HepG2 (cell line): ENCODE results near the gene BMP6. TPM values are rescaled to one million over a fixed set of nuclear protein-coding genes. Genes with fewer than 3 reads are reported as not detected.

Experiments
- ATM ChIP-seq: fragments of 450-650 bp; IDR thresholded peaks from 2 replicates; pipeline ENCODE4 v1.7.1; 2017; ENCODE audit warnings: mild to moderate bottlenecking, borderline replicate concordance
- BCLAF1 ChIP-seq: fragments of 450-650 bp; IDR thresholded peaks from 2 replicates; pipeline ENCODE4 v1.6.1; 2017; ENCODE audit warnings: mild to moderate bottlenecking
- BORCS8-MEF2B ChIP-seq: sonication (generic); formaldehyde crosslinking; IDR thresholded peaks from 2 replicates; pipeline ENCODE4 v1.8.0; 2022; ENCODE audit warnings: mild to moderate bottlenecking, missing genetic modification reagents
- CBX1 ChIP-seq: IDR thresholded peaks from one replicate; pipeline ENCODE4 v1.6.1; 2016; ENCODE audit warnings: antibody characterized with exemption, low read depth
- ELK4 ChIP-seq: sonication (generic); formaldehyde crosslinking; IDR thresholded peaks from 2 replicates; pipeline ENCODE4 v1.9.0; 2021; ENCODE audit warnings: missing genetic modification reagents, borderline replicate concordance
- GLI4 ChIP-seq: sonication (generic); formaldehyde crosslinking; IDR thresholded peaks from 2 replicates; pipeline ENCODE4 v1.5.1; 2020; ENCODE audit warnings: missing genetic modification reagents, mild to moderate bottlenecking, moderate library complexity, borderline replicate concordance
- HMG20A ChIP-seq: IDR thresholded peaks from 2 replicates; pipeline ENCODE4 v1.6.1; 2016; ENCODE audit warnings: borderline replicate concordance
- JUN ChIP-seq: sonication (generic); formaldehyde crosslinking; IDR thresholded peaks from 2 replicates; pipeline ENCODE4 v1.4.0; 2020; ENCODE audit warnings: mild to moderate bottlenecking, missing genetic modification reagents
- MIER2 ChIP-seq: IDR thresholded peaks from 2 replicates; pipeline ENCODE4 v1.6.1; 2016; ENCODE audit warnings: missing biosample characterization, missing genetic modification reagents
- MNT ChIP-seq: fragments of 450-650 bp; IDR thresholded peaks from 2 replicates; pipeline ENCODE4 v1.6.1; 2016
- MTA1 ChIP-seq: sonication (generic); formaldehyde crosslinking; IDR thresholded peaks from 2 replicates; pipeline ENCODE4 v1.4.0; 2020; ENCODE audit warnings: missing genetic modification reagents, mild to moderate bottlenecking, borderline replicate concordance
- MYC ChIP-seq: sonication (generic); formaldehyde crosslinking; IDR thresholded peaks from 2 replicates; pipeline ENCODE4 v1.9.0; 2021; ENCODE audit warnings: missing genetic modification reagents, borderline replicate concordance
- RFX5 ChIP-seq: IDR thresholded peaks from 2 replicates; pipeline ENCODE4 v1.6.1; 2011; ENCODE audit warnings: low read depth, low read length, improper control_type of control experiment
- SAP130 ChIP-seq: IDR thresholded peaks from 2 replicates; pipeline ENCODE4 v1.6.1; 2016; ENCODE audit warnings: low read depth
- SIN3B ChIP-seq: fragments of 150-350 bp; IDR thresholded peaks from 2 replicates; pipeline ENCODE4 v1.6.1; 2014; ENCODE audit warnings: low read length
- SRSF1 ChIP-seq: fragments of 200-400 bp; formaldehyde crosslinking; optimal IDR thresholded peaks from 2 replicates; pipeline ENCODE3; 2017; ENCODE audit warnings: mild to moderate bottlenecking, low read depth, low read length, moderate library complexity
- TOPORS ChIP-seq: sonication (generic); formaldehyde crosslinking; IDR thresholded peaks from 2 replicates; pipeline ENCODE4 v1.8.0; 2023; ENCODE audit warnings: mild to moderate bottlenecking, missing genetic modification reagents
- ZBTB38 ChIP-seq: sonication (generic); formaldehyde crosslinking; IDR thresholded peaks from 2 replicates; pipeline ENCODE4 v1.5.1; 2020; ENCODE audit warnings: mild to moderate bottlenecking, missing genetic modification reagents
- ZBTB7B ChIP-seq: sonication (generic); formaldehyde crosslinking; IDR thresholded peaks from 2 replicates; pipeline ENCODE4 v1.4.0; 2020; ENCODE audit warnings: missing genetic modification reagents
- ZEB1 ChIP-seq: IDR thresholded peaks from 2 replicates; pipeline ENCODE4 v1.6.1; 2012; ENCODE audit warnings: mild to moderate bottlenecking, low read depth, inconsistent platforms; ENCODE audit not compliant: insufficient replicate concordance
- ZFP36L1 ChIP-seq: sonication (generic); formaldehyde crosslinking; IDR thresholded peaks from 2 replicates; pipeline ENCODE4 v1.8.0; 2022; ENCODE audit warnings: mild to moderate bottlenecking, missing genetic modification reagents, moderate library complexity
- ZNF121 ChIP-seq: sonication (generic); formaldehyde crosslinking; IDR thresholded peaks from 2 replicates; pipeline ENCODE4 v1.5.0; 2020; ENCODE audit warnings: mild to moderate bottlenecking, missing genetic modification reagents
- ZNF207 ChIP-seq: fragments of 450-650 bp; IDR thresholded peaks from 2 replicates; pipeline ENCODE4 v1.6.1; 2016; ENCODE audit warnings: antibody characterized with exemption, borderline replicate concordance
- ZNF224 ChIP-seq: sonication (generic); formaldehyde crosslinking; IDR thresholded peaks from 2 replicates; pipeline ENCODE4 v1.5.0; 2020; ENCODE audit warnings: mild to moderate bottlenecking, missing genetic modification reagents
- ZNF260 ChIP-seq: sonication (generic); formaldehyde crosslinking; IDR thresholded peaks from 2 replicates; pipeline ENCODE4 v1.4.0; 2020; ENCODE audit warnings: missing genetic modification reagents, low read depth, mild to moderate bottlenecking, borderline replicate concordance
- ZNF577 ChIP-seq: sonication (generic); formaldehyde crosslinking; IDR thresholded peaks from 2 replicates; pipeline ENCODE4 v1.4.0; 2020; ENCODE audit warnings: mild to moderate bottlenecking, low read depth, missing genetic modification reagents, borderline replicate concordance
- ZNF768 ChIP-seq: sonication (generic); formaldehyde crosslinking; IDR thresholded peaks from 2 replicates; pipeline ENCODE4 v1.4.0; 2020; ENCODE audit warnings: missing genetic modification reagents
- ZSCAN29 ChIP-seq: sonication (generic); formaldehyde crosslinking; conservative IDR thresholded peaks from 2 replicates; pipeline ENCODE4 v1.4.0; 2020; ENCODE audit warnings: mild to moderate bottlenecking, missing genetic modification reagents
- polyA plus RNA-seq, 8 experiments: library from polyadenylated mRNA; depleted of rRNA in 3 of 8; stranded (reverse) in 7 of 8; unstranded in 1 of 8; fragments of >200 nt; fragmentation: Illumina TruSeq in 4 of 8; extraction: Trizol in 4 of 8; gene quantifications; 2 replicates each; pipeline versions ENCODE4 v1.2.1 to v1.2.3, GENCODE V29; 2011 to 2016; ENCODE audit warnings: low read depth in 4 of 8, missing spikeins in 1 of 8, mixed read lengths in 1 of 8; ENCODE audit not compliant: insufficient read depth in 1 of 8
- total RNA-seq, 5 experiments: library from RNA; depleted of rRNA; stranded (reverse); fragments of >200 nt; fragmentation: Illumina TruSeq; extraction: Trizol; gene quantifications; 2 replicates each; pipeline ENCODE4 v1.2.3, GENCODE V29; 2016; ENCODE audit warnings: low read depth in 1 of 5

The BMP6 gene
- total and polyA plus RNA-seq, 2 of the 13 experiments (the other 11 are each of a cell fraction or from before 2014, with no cell fraction given), result 0.09 to 0.18 TPM

GRCh38 chr6:7910654-7911344 lies 184.9 kb downstream of the BMP6 start, which contains the start of gene TXNDC5 (continued):
- TF ChIP-seq MTA1 (CRISPR knock-in tag) (no peak), ZSCAN29 (no peak), ZEB1 (no peak), ZFP36L1 (CRISPR knock-in tag) (no peak), CBX1 (no peak), ZBTB38 (CRISPR knock-in tag) (peak; percentile 67), GLI4 (CRISPR knock-in tag) (no peak), TOPORS (no peak), BORCS8-MEF2B (CRISPR knock-in tag) (no peak), ZNF260 (CRISPR knock-in tag) (no peak), MIER2 (no peak; the same call in 1 of the 2 replicates), SRSF1 (peak; percentile 56), JUN (CRISPR knock-in tag) (no peak), HMG20A (CRISPR knock-in tag) (no peak), SIN3B (no peak), RFX5 (no peak), ELK4 (CRISPR knock-in tag) (0 out of 2 replicates have a peak, but pooled peaks have one; percentile 42), ZNF224 (CRISPR knock-in tag) (0 out of 2 replicates have a peak, but pooled peaks have one; percentile 15), BCLAF1 (no peak), ATM (no peak), MYC (no peak), SAP130 (CRISPR knock-in tag) (peak; percentile 78), ZNF121 (CRISPR knock-in tag) (no peak), ZBTB7B (CRISPR knock-in tag) (0 out of 2 replicates have a peak, but pooled peaks have one; percentile 50), ZNF768 (peak; percentile 67; the same call in 1 of the 2 replicates), ZNF577 (CRISPR knock-in tag) (no peak), ZNF207 (no peak), MNT (no peak)
